IMR-90 (cell line): ENCODE results near the gene LHPP. TPM values are rescaled to one million over a fixed set of nuclear protein-coding genes. Genes with fewer than 3 reads are reported as not detected.

ENCODE experiments used
- ATAC-seq: fragments of 200-7000 bp; cut with Tn5 transposase; 2 replicates; pipeline ENCODE4 v1.9.1; 2020; ENCODE audit warnings: low read depth, mild to moderate bottlenecking, moderate library complexity
- BruUV-seq: library from RNA; stranded (reverse); fragments of 400-500 nt; replicated peaks from 2 replicates; lab custom pipeline; 2021; lab: Mats Ljungman, UMichigan
- CTCF ChIA-PET: fragments of 300-600 bp; formaldehyde crosslinking; extraction: SDS; loops from one replicate; lab custom pipeline; 2021; ENCODE audit warnings: antibody characterized with exemption; lab: Yijun Ruan, JAX
- POLR2A ChIA-PET: fragments of 300-600 bp; sonication (Branson Sonifier 250); formaldehyde crosslinking; loops from one replicate; lab custom pipeline; 2022; ENCODE audit warnings: antibody characterized with exemption; ENCODE audit not compliant: unreplicated experiment; lab: Charles Lee
- DNase-seq: peaks from one replicate; pipeline ENCODE4 v3.0.0; 2013
- H2AFZ ChIP-seq: replicated peaks from 2 replicates; pipeline ENCODE3; 2013; ENCODE audit warnings: low read length, mild to moderate bottlenecking; ENCODE audit not compliant: poor library complexity
- H2AK5ac ChIP-seq: 2 replicates; pipeline ENCODE4 v1.6.1; 2013; ENCODE audit warnings: low read depth, low read length, inconsistent platforms
- H2AK9ac ChIP-seq: replicated peaks from 2 replicates; pipeline ENCODE3; 2013; ENCODE audit warnings: mild to moderate bottlenecking, low read depth, low read length, moderate library complexity; ENCODE audit not compliant: poor library complexity
- H2BK120ac ChIP-seq: 2 replicates; pipeline ENCODE4 v1.6.1; 2013; ENCODE audit warnings: low read depth, low read length, inconsistent platforms
- H2BK15ac ChIP-seq: 3 replicates; pipeline ENCODE4 v1.6.1; 2013; ENCODE audit warnings: low read depth, low read length, inconsistent platforms
- H2BK20ac ChIP-seq: 2 replicates; pipeline ENCODE4 v1.6.1; 2013; ENCODE audit warnings: low read depth, mild to moderate bottlenecking, inconsistent platforms, low read length, moderate library complexity
- H2BK5ac ChIP-seq: 2 replicates; pipeline ENCODE4 v1.6.1; 2013; ENCODE audit warnings: mild to moderate bottlenecking, low read depth, low read length, inconsistent platforms; ENCODE audit not compliant: poor library complexity, severe bottlenecking
- H3K14ac ChIP-seq: replicated peaks from 2 replicates; pipeline ENCODE4 v1.6.1; 2013; ENCODE audit warnings: low read depth, low read length, inconsistent platforms
- H3K18ac ChIP-seq: 2 replicates; pipeline ENCODE4 v1.6.1; 2013; ENCODE audit warnings: low read depth, low read length, control low read depth
- H3K23ac ChIP-seq: 2 replicates; pipeline ENCODE4 v1.6.1; 2013; ENCODE audit warnings: low read depth, low read length, inconsistent platforms
- H3K27ac ChIP-seq: 2 replicates; pipeline ENCODE4 v1.5.1; 2013; ENCODE audit warnings: mild to moderate bottlenecking, control low read depth, low read length; ENCODE audit not compliant: insufficient read depth
- H3K27me3 ChIP-seq: 2 replicates; pipeline ENCODE4 v1.6.1; 2013; ENCODE audit warnings: low read length; ENCODE audit not compliant: control insufficient read depth, insufficient read depth
- H3K36me3 ChIP-seq: 2 replicates; pipeline ENCODE4 v1.6.1; 2013; ENCODE audit warnings: low read length, mixed read lengths; ENCODE audit not compliant: control insufficient read depth, insufficient read depth
- H3K4ac ChIP-seq: 2 replicates; pipeline ENCODE4 v1.6.1; 2013; ENCODE audit warnings: low read depth, low read length, inconsistent platforms
- H3K4me1 ChIP-seq: 2 replicates; pipeline ENCODE4 v1.6.1; 2013; ENCODE audit warnings: low read length, mixed read lengths; ENCODE audit not compliant: control insufficient read depth, insufficient read depth
- H3K4me2 ChIP-seq: 2 replicates; pipeline ENCODE4 v1.6.1; 2013; ENCODE audit warnings: low read depth, mild to moderate bottlenecking, control low read depth, low read length, moderate library complexity
- H3K4me3 ChIP-seq: 2 replicates; pipeline ENCODE4 v1.5.1; 2013; ENCODE audit warnings: low read depth, mild to moderate bottlenecking, control low read depth, low read length, moderate library complexity; ENCODE audit not compliant: insufficient read depth
- H3K56ac ChIP-seq: 2 replicates; pipeline ENCODE4 v1.6.1; 2013; ENCODE audit warnings: low read length, inconsistent platforms; ENCODE audit not compliant: insufficient read depth; ENCODE audit errors: extremely low read depth
- H3K79me1 ChIP-seq, 2 experiments: 2 replicates each; pipeline ENCODE4 v1.6.1; 2013; ENCODE audit warnings: low read length in 2 of 2, inconsistent platforms in 1 of 2, low read depth in 1 of 2
- H3K9ac ChIP-seq: 2 replicates; pipeline ENCODE4 v1.6.1; 2013; ENCODE audit warnings: low read depth, low read length, control low read depth
- H3K9me1 ChIP-seq: 2 replicates; pipeline ENCODE4 v1.6.1; 2013; ENCODE audit warnings: low read length, inconsistent platforms; ENCODE audit not compliant: insufficient read depth
- H3K9me3 ChIP-seq: 2 replicates; pipeline ENCODE4 v1.6.1; 2013; ENCODE audit warnings: low read length; ENCODE audit not compliant: control insufficient read depth, insufficient read depth
- H4K20me1 ChIP-seq: 2 replicates; pipeline ENCODE4 v1.6.1; 2013; ENCODE audit warnings: low read length, inconsistent platforms; ENCODE audit not compliant: insufficient read depth
- H4K5ac ChIP-seq: 2 replicates; pipeline ENCODE4 v1.6.1; 2013; ENCODE audit warnings: mild to moderate bottlenecking, low read depth, low read length, control low read depth
- H4K8ac ChIP-seq, 2 experiments: 2 replicates each; pipeline ENCODE4 v1.6.1; 2013; ENCODE audit warnings: low read depth in 2 of 2, low read length in 2 of 2, control low read depth in 1 of 2, inconsistent platforms in 1 of 2
- H4K91ac ChIP-seq: 2 replicates; pipeline ENCODE4 v1.6.1; 2013; ENCODE audit warnings: low read depth, low read length, inconsistent platforms; ENCODE audit not compliant: insufficient read depth
- CEBPB ChIP-seq: IDR thresholded peaks from 2 replicates; pipeline ENCODE4 v1.6.1; 2012; ENCODE audit warnings: low read depth, low read length, improper control_type of control experiment
- ELK1 ChIP-seq: fragments of 150-350 bp; IDR thresholded peaks from 2 replicates; pipeline ENCODE4 v1.6.1; 2016; ENCODE audit warnings: low read depth, mild to moderate bottlenecking, low read length, moderate library complexity, borderline replicate concordance
- FOS ChIP-seq: fragments of 150-350 bp; IDR thresholded peaks from 2 replicates; pipeline ENCODE4 v1.6.1; 2016; ENCODE audit warnings: low read depth, low read length
- MAZ ChIP-seq: IDR thresholded peaks from 2 replicates; pipeline ENCODE4 v1.6.1; 2012; ENCODE audit warnings: low read depth, mild to moderate bottlenecking, low read length, improper control_type of control experiment, moderate library complexity, borderline replicate concordance
- NFE2L2 ChIP-seq: fragments of 150-350 bp; IDR thresholded peaks from 2 replicates; pipeline ENCODE4 v1.6.1; 2016; ENCODE audit warnings: low read depth, mild to moderate bottlenecking, low read length
- POLR2A ChIP-seq: IDR thresholded peaks from 2 replicates; pipeline ENCODE4 v1.6.1; 2012; ENCODE audit warnings: mild to moderate bottlenecking, low read depth, low read length
- RAD21 ChIP-seq: IDR thresholded peaks from 2 replicates; pipeline ENCODE4 v1.6.1; 2012; ENCODE audit warnings: low read length, improper control_type of control experiment
- RFX5 ChIP-seq: IDR thresholded peaks from 2 replicates; pipeline ENCODE4 v1.8.0; 2012; ENCODE audit warnings: low read depth, mild to moderate bottlenecking, low read length, moderate library complexity
- SMC3 ChIP-seq: fragments of 150-350 bp; IDR thresholded peaks from 2 replicates; pipeline ENCODE4 v1.6.1; 2016; ENCODE audit warnings: low read depth, mild to moderate bottlenecking, antibody characterized with exemption, low read length, moderate library complexity
- USF2 ChIP-seq: fragments of 150-350 bp; IDR thresholded peaks from 2 replicates; pipeline ENCODE4 v1.6.1; 2017; ENCODE audit warnings: mild to moderate bottlenecking, antibody characterized with exemption, low read length, low read depth
- WGBS, 2 experiments: methylation state at CpG; one replicate each; pipeline versions ENCODE4 v1.1.5 to v1.1.7; 2013; ENCODE audit warnings: missing lambda C conversion rate in 2 of 2; ENCODE audit not compliant: insufficient read length in 1 of 2; ENCODE audit errors: extremely low coverage in 2 of 2; 5-methylcytosine and 5-hydroxymethylcytosine counted together
- dilution Hi-C: fragments of 300-500 bp; cut with HindIII; formaldehyde crosslinking; loops from one replicate; pipeline ENCODE4 v1.14.3; 2018; ENCODE audit warnings: low sequenced_read_pairs; ENCODE audit not compliant: unreplicated experiment
- in situ Hi-C: fragments of 300-500 bp; cut with MboI; formaldehyde crosslinking; loops from 3 replicates; pipeline ENCODE4 v1.14.3; 2019; ENCODE audit warnings: low sequenced_read_pairs, inconsistent platforms, mixed read lengths
- intact Hi-C: fragments of 100-400 bp; cut with micrococcal nuclease; formaldehyde crosslinking; loops from 2 replicates; pipeline ENCODE4 v1.10.0; 2022
- polyA plus RNA-seq, 3 experiments: library from polyadenylated mRNA; depleted of rRNA; stranded (reverse); fragments of >200 nt; gene quantifications; 2 replicates each; pipeline ENCODE4 v1.2.3, GENCODE V29; 2012; ENCODE audit warnings: low replicate concordance in 1 of 3
- total RNA-seq: library from RNA; depleted of rRNA; stranded (reverse); fragments of >200 nt; gene quantifications from 2 replicates; pipeline ENCODE4 v1.2.3, GENCODE V29; 2012
- TF ChIP-seq, protein P1 (sequence below): conservative IDR thresholded peaks from 2 replicates; pipeline ENCODE4 v1.5.1; 2012; ENCODE audit warnings: mild to moderate bottlenecking, low read depth, low read length, improper control_type of control experiment

The LHPP gene
- total and polyA plus RNA-seq, 2 of the 4 experiments (the other 2 are of a cell fraction): 2.7 to 8.3 TPM

DNA sequence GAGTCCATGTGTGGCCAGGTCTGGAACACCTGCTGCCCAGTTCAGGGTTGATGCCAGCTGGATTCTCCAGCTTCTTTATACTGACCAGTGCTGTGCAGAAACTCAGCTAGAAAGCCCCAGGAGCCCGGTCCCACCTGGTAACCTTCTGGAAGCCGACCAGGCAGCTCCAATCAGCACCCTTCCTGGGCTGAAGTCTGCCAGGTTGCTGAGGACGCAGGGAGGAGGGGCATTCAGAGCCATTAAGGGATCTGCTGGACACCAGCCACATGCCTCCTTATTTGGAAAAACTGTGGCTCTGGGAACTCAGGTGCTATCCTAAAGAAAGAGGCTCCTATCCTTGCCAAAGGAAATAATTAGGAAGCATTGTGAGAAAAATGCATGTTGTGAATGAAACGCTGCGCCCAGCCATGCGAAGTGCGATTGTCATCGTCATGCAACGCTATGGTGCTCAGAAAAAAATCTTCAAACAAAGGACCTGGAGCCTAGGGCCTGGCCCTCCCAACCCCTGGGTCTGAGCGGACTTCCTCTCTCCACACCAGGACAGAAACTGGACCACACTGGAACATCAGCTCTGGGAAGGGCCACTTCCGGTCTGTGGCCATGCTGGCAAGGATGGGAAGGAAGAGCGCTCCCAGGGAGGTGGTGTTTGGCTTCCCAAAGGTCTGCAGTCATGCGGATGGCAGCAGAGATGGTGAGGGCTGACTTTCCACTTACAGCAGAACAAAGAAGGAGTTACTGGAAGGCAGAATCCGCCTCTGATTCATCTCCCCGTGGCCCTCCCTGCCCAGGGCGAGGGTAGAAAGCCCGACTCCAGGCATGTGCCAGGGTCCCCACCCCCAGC, 192.4 kb downstream of the LHPP start (continued):
- TF ChIP-seq ELK1: no peak

DNA sequence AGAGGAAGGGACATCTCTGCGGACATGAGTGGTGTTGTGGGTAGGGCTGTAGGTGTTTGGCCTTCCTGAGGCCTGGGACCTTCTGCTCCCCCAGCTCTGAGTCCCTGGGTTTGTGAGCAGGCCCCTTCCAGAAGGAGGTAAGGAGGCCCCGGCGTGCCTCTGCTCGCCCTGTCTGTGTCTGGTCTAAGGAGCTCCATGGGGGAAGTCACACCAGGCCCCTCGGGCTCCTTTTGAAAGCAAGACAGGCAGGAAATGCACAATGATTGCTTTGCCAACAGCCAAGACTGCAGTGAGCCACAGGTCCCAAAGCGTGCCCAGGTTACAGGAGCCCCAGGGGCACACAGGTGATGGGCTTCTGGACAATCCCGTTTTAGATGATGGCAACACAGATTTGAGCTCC, 193.1 kb downstream of the LHPP start:
- Histone ChIP-seq H3K4me2 (no peak overlapping the region), H2AK5ac (no peak overlapping the region), H4K20me1 (peaks cover 9% of the 10 kb centered on the region), H3K9me1 (peaks cover 11% of the 10 kb centered on the region), H3K9ac (no peak overlapping the region), H2BK5ac (no peak overlapping the region), H3K27ac (no peak overlapping the region), H2BK15ac (no peak overlapping the region), H2AFZ (no peak overlapping the region), H3K4ac (no peak overlapping the region), H2BK120ac (no peak overlapping the region), H3K18ac (no peak overlapping the region), H3K27me3 (no peaks in the 10 kb centered on the region), H3K14ac (no peak overlapping the region), H4K91ac (no peak overlapping the region), H3K56ac (no peak overlapping the region), H3K23ac (no peak overlapping the region), H3K36me3 (no peaks in the 10 kb centered on the region), H2BK20ac (no peak overlapping the region), H4K5ac (no peak overlapping the region), H4K8ac (no peak overlapping the region), H3K79me1 (peaks cover 3 to 6% of the 10 kb centered on the region in 2 experiments; a peak in 2 of 4 replicates), H3K4me1 (peaks cover 2% of the 10 kb centered on the region; the same call in 1 of the 2 replicates), H2AK9ac (no peak overlapping the region), H3K9me3 (no peaks in the 10 kb centered on the region), H3K4me3 (no peak overlapping the region)
- in situ Hi-C loops: no loop called here
- intact Hi-C loops: no loop called here
- dilution Hi-C loops: no loop called here
- WGBS, 2 experiments: 92% methylated on average over 5 of the region's 7 CpGs; no CpG with 5 or more reads in 1 of the 2 experiments
- ChIA-PET CTCF (no interaction called here), POLR2A (no interaction called here)
- DNase-seq: no peak
- BruUV-seq: no TSS peak
- no peak for ATAC-seq
- TF ChIP-seq SMC3: no peak
- no peak for TF ChIP-seq NFE2L2
- TF ChIP-seq, protein P1, sequence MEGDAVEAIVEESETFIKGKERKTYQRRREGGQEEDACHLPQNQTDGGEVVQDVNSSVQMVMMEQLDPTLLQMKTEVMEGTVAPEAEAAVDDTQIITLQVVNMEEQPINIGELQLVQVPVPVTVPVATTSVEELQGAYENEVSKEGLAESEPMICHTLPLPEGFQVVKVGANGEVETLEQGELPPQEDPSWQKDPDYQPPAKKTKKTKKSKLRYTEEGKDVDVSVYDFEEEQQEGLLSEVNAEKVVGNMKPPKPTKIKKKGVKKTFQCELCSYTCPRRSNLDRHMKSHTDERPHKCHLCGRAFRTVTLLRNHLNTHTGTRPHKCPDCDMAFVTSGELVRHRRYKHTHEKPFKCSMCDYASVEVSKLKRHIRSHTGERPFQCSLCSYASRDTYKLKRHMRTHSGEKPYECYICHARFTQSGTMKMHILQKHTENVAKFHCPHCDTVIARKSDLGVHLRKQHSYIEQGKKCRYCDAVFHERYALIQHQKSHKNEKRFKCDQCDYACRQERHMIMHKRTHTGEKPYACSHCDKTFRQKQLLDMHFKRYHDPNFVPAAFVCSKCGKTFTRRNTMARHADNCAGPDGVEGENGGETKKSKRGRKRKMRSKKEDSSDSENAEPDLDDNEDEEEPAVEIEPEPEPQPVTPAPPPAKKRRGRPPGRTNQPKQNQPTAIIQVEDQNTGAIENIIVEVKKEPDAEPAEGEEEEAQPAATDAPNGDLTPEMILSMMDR: no peak
- no peak for TF ChIP-seq CEBPB
- TF ChIP-seq FOS: no peak
- no peak for TF ChIP-seq RFX5
- TF ChIP-seq USF2: no peak
- TF ChIP-seq MAZ: no peak
- TF ChIP-seq ELK1: no peak
- no peak for TF ChIP-seq POLR2A
- TF ChIP-seq RAD21: no peak
